ENCODE data around the gene MRPL53.
"Not testable (repeated sequence)": the region's sequence is repeated elsewhere in the genome, so short reads cannot be mapped to it uniquely, and the experiment has no call there.

Gene MRPL53

GRCh38 chr2:74481431-74481830 is 9.0 kb upstream of the MRPL53 start:
- no peak for DNase-seq

GRCh38 chr2:74474899-74475298 is 2.4 kb upstream of the MRPL53 start:
- no peak for DNase-seq

DNA sequence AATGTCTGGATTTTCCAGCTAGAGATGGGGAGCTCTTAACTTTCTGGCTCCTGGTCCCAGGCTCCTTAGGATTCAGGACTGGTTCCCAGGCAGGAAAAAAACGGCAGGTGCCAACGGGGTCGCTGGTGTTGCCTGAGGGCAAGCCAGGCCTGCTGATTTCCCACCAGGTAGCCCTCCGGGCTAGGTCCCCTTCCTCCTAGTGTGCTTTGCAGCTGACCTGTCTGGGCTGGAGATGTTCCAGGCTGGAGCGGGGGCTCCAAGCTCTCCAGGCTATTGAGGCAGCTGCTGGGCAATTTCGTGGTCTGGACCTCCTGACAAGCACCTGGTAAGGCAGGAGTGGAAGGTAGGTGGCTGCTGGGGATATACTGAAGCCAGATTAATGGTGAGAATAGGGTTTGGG is 2.0 kb upstream of the MRPL53 start:
- no peak for DNase-seq

GRCh38 chr2:74472945-74473258 is 422 bp upstream of the MRPL53 start:
- DNase-seq, result no peak

DNA sequence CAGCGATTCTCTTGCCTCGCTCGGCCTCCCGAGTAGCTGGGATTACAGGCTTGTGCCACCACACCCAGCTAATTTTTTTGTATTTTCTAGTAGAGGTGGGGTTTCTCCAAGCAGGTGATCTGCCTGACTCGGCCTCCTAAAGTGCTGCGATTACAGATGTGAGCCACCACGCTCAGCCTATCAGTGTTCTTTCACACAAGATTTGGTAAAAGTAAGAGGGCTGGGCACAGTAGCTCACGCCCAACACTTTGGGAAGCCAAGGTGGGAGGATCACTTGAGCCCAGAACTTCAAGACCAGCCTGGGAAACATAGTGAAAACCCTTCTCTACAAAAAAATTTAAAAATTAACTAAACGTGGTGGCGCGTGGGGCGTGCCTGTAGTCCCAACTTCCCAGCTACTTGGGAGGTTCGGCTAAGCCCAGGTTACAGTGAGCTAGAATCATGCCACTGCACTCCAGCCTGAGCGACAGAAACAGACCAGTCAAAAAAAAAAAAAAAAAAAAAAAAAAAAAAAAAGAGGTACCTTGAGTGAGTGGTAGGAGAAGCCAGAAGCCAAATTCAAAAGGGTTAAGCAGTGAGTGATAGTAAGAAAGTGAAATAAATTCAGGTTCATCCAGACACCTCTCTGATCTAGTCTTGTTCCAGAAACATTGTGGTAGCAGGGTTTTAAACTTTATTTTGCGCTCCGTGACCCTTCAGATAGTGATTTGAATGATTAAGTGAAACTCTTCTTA is 981 bp downstream of the MRPL53 start:
- no peak for DNase-seq

- DNase-seq, result not testable (repeated sequence)
These were observed 1.7 kb downstream of the MRPL53 start for GRCh38 chr2:74470742-74471141.

DNA sequence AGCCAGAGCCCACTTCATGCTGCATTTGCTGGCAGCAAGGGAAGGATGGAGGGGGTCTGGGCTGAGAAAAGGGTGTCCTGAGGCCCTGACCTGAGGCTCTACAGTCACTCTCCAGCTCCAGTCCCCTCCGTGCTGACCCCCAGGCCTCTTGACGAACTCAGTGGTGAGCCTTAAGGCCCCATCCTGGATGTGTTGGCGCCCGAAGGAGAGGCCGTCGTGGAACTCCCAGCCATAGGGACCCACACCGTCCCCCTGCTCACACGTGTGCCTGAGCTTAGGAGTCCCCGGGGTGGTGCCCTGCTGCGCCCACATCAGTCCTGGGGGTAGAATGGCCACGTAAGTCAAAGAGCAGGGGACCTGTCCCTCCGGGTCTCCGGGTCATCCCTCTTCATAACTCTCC is 8.1 kb downstream of the MRPL53 start:
- no peak for DNase-seq

DNA sequence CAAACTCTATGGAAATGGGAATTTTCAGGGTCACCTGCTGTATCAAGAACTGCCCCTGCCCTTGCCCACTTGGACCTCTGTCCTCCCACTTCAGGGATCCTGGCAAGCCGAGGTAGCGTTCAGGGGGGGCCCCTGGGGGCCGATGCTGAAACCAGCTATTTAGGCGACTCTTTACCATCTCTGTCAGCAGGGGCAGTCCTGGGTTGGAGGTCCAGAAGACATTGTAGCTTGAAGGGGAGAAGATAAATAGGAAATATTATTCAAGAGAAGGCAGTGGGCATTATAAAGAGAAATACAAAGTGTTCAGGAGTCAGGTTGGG is 9.7 kb downstream of the MRPL53 start:
- DNase-seq, result no peak

- DNase-seq, result no peak
These were observed 10.3 kb downstream of the MRPL53 start for GRCh38 chr2:74462054-74462785.

DNA sequence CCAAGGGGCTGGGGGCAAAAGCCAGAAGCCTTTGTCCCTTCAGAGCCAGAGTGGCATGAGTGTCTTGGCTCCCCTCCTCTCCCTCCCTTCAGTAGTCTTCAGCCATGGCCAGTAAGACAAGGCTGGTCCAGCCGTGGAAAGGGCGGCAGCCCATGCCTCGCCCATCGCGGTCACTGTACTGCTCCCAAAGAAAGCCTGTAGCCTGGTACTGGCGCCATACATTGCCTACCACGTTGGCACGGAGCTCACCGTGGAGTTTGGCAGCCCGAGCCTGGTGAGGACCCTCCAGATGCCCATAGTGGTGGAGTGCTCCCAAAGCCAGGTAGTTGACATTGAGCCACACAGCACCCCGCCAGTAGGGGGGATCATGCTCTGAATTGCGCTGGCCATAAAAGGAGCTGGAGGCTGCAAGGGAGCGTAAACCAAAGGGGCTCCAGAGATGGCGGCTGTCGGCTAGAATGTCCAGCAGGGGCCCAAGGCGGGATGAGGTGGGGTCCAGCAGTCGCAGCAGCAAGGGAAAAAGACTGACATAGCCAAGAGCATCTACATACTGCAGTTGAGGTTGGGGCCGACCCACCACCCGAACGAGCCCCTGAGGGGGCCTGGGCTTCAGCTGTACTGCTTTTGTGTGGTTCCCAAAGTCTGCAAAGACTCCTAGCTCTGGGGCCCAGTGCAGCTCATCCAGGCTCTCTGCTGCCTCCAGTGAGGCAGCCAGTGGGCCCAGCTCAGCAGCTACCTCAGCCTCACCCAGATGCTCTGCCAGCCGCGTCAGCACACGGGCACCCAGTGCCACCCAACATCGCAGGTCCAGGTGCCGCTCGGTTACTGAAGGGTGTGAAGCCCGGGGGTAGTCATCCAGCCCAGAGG is 11.1 kb downstream of the MRPL53 start:
- no peak for DNase-seq

- DNase-seq, result not testable (repeated sequence)
These were observed 12.3 kb downstream of the MRPL53 start for GRCh38 chr2:74460187-74460586.

DNA sequence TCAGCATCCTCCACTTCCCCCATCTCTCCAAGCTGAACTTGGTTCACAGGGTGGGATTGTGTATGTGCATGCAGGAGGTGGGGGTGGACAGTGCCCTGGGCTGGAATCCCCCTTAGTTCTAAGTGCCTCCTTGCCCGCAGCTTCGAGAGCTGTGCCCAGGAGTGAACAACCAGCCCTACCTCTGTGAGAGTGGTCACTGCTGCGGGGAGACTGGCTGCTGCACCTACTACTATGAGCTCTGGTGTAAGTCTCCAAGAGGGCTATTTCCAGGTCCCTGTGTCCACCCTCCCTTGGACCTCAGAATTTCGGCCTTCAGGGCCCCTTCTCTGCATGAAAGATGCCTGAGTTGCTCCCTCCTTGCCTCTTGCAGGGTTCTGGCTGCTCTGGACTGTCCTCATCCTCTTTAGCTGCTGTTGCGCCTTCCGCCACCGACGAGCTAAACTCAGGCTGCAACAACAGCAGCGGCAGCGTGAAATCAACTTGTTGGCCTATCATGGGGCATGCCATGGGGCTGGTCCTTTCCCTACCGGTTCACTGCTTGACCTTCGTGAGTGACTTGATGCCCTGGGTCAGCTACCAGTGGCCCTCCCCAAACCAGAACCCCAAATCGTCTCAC is 12.9 kb downstream of the MRPL53 start:
- not testable (repeated sequence) for DNase-seq

- DNase-seq, result no peak
These were observed 13.5 kb downstream of the MRPL53 start for GRCh38 chr2:74458938-74459363.

DNA sequence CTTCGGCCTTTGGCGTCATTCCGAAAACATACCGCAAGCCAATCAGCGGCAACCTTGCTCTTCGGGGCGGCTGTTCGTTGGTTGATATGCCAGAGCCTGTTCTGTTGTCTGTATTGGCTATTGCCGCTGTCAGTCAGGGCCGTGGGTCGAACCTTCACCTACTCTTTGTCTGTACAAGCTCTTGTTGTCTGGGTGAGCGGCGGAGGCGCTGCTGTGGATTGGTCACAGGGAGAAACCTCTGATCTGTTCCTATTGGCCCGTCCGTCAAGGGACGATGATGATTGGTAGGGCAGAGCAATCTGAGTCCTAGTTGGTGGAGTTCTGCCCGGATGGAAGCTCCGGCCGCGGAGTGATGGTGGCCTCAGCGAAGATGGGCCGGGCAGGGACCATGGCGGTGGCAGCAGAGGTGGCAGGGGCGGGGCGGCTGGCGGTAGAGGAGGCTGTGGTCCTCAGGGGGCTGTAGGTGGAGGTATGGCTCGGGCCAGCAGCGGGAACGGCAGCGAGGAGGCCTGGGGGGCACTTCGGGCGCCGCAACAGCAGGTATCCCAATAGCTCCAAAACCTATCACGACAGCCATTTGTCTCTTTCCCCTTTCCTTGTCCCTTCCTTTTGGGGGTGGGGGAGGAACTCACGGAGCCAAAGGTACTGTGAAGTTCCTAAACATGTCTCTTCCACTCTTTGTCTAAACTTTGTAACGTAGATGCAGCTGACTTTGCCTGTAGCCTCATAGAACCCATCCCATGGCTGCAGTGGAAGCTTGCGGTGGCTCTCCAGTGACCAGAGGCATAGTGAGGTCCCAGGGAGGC is 14.1 kb downstream of the MRPL53 start, which contains the start of gene WBP1:
Gene WBP1 (plus strand): TSS at position 307 of the 806 bp plus-strand sequence. CDS start 165 bp downstream, at position 472.
- peak; percentile 98 for DNase-seq

DNA sequence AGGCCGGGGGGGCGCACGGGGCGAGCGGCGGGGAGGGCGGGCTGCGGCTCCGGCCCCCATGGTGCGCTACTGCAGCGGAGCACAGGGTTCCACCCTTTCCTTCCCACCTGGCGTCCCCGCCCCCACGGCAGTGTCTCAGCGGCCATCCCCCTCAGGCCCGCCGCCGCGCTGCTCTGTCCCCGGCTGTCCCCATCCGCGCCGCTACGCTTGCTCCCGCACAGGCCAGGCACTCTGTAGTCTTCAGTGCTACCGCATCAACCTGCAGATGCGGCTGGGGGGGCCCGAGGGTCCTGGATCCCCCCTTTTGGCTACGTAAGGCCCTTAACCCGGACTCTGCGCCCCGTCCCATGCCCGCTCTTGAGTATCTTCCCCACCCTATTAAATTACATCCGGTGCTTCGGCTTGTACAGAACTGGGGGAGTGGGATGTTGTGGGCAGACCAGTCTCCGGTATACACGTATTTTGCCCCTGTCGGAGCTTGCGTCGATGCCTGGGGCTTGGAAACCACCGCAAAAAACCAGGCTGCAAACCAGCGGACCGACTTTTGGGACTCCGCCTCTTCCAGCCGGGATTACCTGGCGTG is 14.8 kb downstream of the MRPL53 start:
- DNase-seq, result peak; percentile 83

- DNase-seq, result no peak
These were observed 15.3 kb downstream of the MRPL53 start for GRCh38 chr2:74457129-74457548.

GRCh38 chr2:74454654-74455511 is 17.6 kb downstream of the MRPL53 start, which contains the start of gene INO80B:
Gene INO80B, plus strand, starts transcription at chr2:74455087. Its CDS starts 30 bp downstream, at chr2:74455117.
- peak; percentile 88 for DNase-seq

GRCh38 chr2:74450570-74451190 is 21.8 kb downstream of the MRPL53 start:
- no peak for DNase-seq

- DNase-seq, result no peak
These were observed 23.7 kb downstream of the MRPL53 start for GRCh38 chr2:74448771-74449170.

Measured in NCI-H1105 (cell line).